Glomerular visceral epithelial cell (primary cell): ENCODE results near the gene TARS3.

Experiments used
- DNase-seq: peaks from one replicate; pipeline ENCODE4 v3.0.0-alpha.2; 2016; ENCODE audit errors: extremely low spot score

TARS3 gene

DNA sequence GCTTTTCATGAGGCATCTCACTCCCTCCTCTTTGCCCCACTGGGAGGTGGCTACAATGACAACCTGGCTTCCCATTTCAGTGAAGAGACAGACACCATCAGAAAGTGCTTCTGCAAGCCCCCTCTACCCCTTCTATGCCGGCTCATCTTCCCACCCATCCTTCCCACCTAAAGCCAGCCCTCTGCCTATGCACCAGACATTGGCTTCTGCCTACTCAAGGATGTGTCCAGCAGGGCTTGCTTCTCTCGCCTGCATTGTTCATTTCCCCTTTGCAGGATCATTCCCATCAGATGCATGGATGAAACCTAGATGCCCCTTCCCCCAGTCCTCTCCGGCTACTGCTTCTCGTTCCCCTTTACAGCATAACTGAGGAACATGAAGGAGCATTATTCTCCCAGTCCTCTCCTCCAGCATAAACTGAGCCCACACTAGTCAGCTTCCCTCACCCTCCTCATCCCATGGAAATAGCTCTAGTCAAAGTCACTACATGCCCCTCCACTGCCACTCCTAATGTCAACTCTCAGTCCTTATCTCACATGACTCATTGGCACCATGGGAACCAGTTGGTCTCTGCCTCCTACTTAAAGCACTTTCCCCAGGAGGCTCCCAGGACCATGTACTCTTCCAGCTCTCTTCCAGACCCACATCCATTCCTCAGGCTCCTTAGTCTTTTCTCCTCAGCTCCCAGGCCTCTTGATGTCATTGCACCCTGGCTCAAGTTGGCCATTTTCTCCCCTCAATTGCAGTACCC lies 120.0 kb downstream of the TARS3 start:
- no peak for DNase-seq
